Measurements from ENCODE around the gene MATK.

The MATK gene

DNA sequence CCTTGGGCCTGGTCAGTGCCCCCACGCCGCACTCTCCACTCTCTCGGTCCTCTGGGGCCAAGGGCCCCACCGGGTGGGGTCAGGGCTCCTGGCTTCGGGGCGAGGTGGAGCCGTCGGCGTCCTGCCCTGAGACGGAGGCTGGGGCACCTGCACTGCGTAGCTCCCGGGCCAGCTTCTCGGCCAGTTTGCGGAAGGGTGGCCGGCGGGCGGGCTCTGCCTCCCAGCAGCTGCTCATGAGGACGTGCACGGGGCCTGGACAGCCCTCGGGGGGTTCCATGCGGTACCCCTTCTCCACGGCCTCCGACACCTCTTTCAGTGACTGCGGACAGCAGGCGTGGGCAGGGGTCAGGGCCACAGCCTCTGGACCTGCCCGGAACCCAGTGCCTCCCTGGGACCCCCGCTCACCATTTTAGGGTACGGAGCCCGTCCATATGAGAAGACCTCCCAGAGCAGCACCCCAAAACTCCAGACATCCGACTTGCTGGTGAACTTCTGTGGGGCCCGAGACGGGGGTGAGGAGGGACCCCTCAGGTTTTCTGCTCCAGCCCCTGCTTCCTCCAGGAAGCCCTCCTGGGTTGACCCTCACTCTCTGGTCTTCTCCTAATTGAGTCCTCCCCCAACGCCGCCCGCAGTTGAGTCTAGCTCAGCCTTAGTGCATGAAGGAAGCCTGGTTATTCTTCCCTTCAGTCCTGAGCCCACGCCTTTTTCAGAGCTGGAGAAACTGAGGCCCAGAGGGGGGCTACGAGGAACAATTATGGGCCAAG is 7.9 kb downstream of the MATK start:
- Histone ChIP-seq H3K27ac (ENCODE audit: low read length) (no peak overlapping the region), H3K4me1 (ENCODE audit: control insufficient read depth, insufficient read depth, low read length) (no peaks in the 10 kb centered on the region), H3K9ac (ENCODE audit: low read length in 2 of 2) (no peak overlapping the region), H3K4me3 (ENCODE audit: low read length in 2 of 2) (no peak overlapping the region), H3K36me3 (ENCODE audit: control insufficient read depth in 2 of 2, insufficient read depth in 2 of 2, low read length in 2 of 2) (no peaks in the 10 kb centered on the region), H3K9me3 (ENCODE audit: control insufficient read depth in 2 of 2, low read length in 2 of 2) (peaks cover 11 to 17% of the 10 kb centered on the region in 2 donors), H3K27me3 (ENCODE audit: control insufficient read depth in 1 of 2, insufficient read depth in 2 of 2, low read length in 2 of 2) (peaks cover 3% of the 10 kb centered on the region in 2 donors)

DNA sequence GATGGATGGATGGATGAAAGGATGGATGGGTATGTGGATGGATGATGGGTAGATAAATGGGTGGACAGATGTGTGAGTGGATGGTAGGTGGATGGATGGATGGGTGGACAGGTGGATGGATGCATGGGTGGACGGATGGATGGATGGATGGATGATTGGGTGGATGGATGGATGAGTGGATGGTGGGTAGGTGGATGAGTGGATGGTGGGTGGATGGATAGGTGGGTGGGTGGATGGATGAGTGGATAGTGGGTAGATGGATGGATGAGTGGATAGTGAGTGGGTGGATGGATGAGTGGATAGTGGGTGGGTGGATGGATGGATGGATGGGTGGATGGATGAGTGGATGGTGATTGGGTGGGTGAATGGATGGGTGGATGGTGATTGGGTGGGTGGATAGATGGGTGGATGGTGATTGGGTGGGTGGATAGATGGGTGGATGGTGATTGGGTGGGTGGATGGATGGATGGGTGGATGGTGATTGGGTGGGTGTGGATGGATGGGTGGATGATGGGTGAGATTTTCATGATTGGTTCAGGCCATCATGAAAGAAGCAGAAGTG is 9.6 kb downstream of the MATK start:
- peaks cover 6% of the 10 kb centered on the region in 2 donors for H3K9me3 ChIP-seq (ENCODE audit: control insufficient read depth in 2 of 2, low read length in 2 of 2)
- H3K4me3 ChIP-seq (ENCODE audit: low read length in 2 of 2): no peak overlapping the region
- H3K4me1 ChIP-seq (ENCODE audit: control insufficient read depth, insufficient read depth, low read length): no peaks in the 10 kb centered on the region
- H3K27me3 ChIP-seq (ENCODE audit: control insufficient read depth in 1 of 2, insufficient read depth in 2 of 2, low read length in 2 of 2): peaks cover 0 to 3% of the 10 kb centered on the region in 2 donors
- H3K36me3 ChIP-seq (ENCODE audit: control insufficient read depth in 2 of 2, insufficient read depth in 2 of 2, low read length in 2 of 2): no peaks in the 10 kb centered on the region
- no peak overlapping the region for H3K27ac ChIP-seq (ENCODE audit: low read length)
- no peak overlapping the region for H3K9ac ChIP-seq (ENCODE audit: low read length in 2 of 2)

DNA sequence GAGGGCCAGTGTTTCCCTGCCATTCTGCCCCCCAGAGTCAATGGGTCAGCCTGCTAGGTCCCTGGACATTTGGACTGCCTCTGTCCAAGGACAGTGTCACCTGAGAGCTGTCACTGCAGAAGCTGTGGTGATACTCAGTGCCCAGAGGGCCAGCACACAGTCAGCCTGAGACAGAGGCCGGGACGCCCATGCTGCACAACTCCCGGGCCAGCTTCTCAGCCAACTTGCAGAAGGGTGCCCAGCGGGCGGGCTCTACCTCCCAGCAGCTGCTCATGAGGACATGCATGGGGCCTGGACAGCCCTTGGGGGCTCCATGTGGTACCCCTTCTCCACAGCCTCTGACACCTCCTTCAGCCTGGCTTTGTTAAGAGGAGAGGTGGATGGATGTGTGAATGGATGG is 10.3 kb downstream of the MATK start:
- peaks cover 0 to 3% of the 10 kb centered on the region in 2 donors for H3K27me3 ChIP-seq (ENCODE audit: control insufficient read depth in 1 of 2, insufficient read depth in 2 of 2, low read length in 2 of 2)
- H3K27ac ChIP-seq (ENCODE audit: low read length): no peak overlapping the region
- H3K4me3 ChIP-seq (ENCODE audit: low read length in 2 of 2): no peak overlapping the region
- H3K9me3 ChIP-seq (ENCODE audit: control insufficient read depth in 2 of 2, low read length in 2 of 2): peaks cover 0 to under 1% of the 10 kb centered on the region in 2 donors
- no peaks in the 10 kb centered on the region for H3K36me3 ChIP-seq (ENCODE audit: control insufficient read depth in 2 of 2, insufficient read depth in 2 of 2, low read length in 2 of 2)
- H3K4me1 ChIP-seq (ENCODE audit: control insufficient read depth, insufficient read depth, low read length): no peaks in the 10 kb centered on the region
- no peak overlapping the region for H3K9ac ChIP-seq (ENCODE audit: low read length in 2 of 2)

DNA sequence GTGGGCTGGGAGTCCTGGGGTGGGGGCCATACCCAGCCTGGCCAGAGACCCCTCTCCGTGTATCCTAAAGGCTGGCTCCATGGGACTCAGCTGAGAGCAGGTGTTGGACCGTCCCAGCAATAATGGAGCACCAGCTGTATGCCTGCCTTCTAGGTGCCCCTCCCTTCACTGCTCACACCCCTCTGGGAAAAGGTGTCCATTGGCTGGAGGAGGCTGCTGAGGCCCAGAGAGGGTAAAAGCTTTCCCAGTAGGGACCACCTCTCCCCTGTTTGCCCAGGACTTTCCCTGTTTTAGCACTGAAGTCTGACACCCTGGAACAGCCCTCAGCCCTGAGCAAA is 10.8 kb downstream of the MATK start:
- Histone ChIP-seq H3K9me3 (ENCODE audit: control insufficient read depth in 2 of 2, low read length in 2 of 2) (no peaks in the 10 kb centered on the region), H3K27me3 (ENCODE audit: control insufficient read depth in 1 of 2, insufficient read depth in 2 of 2, low read length in 2 of 2) (peaks cover 0 to 3% of the 10 kb centered on the region in 2 donors), H3K27ac (ENCODE audit: low read length) (no peak overlapping the region), H3K4me3 (ENCODE audit: low read length in 2 of 2) (no peak overlapping the region), H3K9ac (ENCODE audit: low read length in 2 of 2) (no peak overlapping the region), H3K36me3 (ENCODE audit: control insufficient read depth in 2 of 2, insufficient read depth in 2 of 2, low read length in 2 of 2) (no peaks in the 10 kb centered on the region), H3K4me1 (ENCODE audit: control insufficient read depth, insufficient read depth, low read length) (no peaks in the 10 kb centered on the region)

DNA sequence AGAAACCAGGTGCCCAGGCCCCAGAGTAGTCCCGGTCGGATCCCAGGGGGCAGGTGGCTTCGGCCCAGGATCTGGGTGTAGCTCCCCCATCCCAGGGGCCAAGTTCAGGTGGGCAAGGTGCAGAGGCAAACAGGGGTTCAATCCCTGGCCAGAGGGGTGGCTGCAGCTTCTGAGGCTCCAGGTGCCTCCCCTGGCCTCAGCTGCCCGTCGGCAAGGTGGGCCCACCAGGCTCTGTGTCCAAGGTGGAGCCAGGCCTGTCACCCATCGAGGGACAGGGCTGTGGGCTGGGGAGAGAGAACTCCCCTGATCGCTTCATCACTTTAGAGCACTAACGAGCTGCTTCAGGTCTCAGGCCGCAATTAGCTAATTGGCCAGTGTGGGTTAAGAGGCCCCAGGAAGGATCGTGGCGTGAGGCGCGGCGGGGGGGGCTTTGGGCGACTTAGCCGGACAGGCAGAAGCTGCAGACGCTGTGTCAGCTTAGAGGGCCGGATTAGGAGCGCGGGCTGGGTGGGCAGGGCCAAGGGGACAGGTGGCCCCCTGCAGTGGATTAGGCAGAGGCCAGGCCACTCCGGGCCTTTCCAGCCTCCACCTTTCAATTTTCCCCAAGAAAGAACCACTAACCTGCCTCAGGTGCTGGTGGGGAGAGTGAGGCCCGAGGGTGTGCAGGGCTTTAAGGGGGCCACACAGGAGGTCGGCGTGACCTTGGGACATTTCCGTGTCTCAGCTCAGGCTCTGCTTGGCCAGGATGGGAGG is 11.4 kb downstream of the MATK start:
- Histone ChIP-seq H3K36me3 (ENCODE audit: control insufficient read depth in 2 of 2, insufficient read depth in 2 of 2, low read length in 2 of 2) (no peaks in the 10 kb centered on the region), H3K27me3 (ENCODE audit: control insufficient read depth in 1 of 2, insufficient read depth in 2 of 2, low read length in 2 of 2) (peaks cover 0 to 3% of the 10 kb centered on the region in 2 donors), H3K9ac (ENCODE audit: low read length in 2 of 2) (no peak overlapping the region), H3K4me3 (ENCODE audit: low read length in 2 of 2) (no peak overlapping the region), H3K4me1 (ENCODE audit: control insufficient read depth, insufficient read depth, low read length) (no peaks in the 10 kb centered on the region), H3K27ac (ENCODE audit: low read length) (no peak overlapping the region), H3K9me3 (ENCODE audit: control insufficient read depth in 2 of 2, low read length in 2 of 2) (no peaks in the 10 kb centered on the region)

DNA sequence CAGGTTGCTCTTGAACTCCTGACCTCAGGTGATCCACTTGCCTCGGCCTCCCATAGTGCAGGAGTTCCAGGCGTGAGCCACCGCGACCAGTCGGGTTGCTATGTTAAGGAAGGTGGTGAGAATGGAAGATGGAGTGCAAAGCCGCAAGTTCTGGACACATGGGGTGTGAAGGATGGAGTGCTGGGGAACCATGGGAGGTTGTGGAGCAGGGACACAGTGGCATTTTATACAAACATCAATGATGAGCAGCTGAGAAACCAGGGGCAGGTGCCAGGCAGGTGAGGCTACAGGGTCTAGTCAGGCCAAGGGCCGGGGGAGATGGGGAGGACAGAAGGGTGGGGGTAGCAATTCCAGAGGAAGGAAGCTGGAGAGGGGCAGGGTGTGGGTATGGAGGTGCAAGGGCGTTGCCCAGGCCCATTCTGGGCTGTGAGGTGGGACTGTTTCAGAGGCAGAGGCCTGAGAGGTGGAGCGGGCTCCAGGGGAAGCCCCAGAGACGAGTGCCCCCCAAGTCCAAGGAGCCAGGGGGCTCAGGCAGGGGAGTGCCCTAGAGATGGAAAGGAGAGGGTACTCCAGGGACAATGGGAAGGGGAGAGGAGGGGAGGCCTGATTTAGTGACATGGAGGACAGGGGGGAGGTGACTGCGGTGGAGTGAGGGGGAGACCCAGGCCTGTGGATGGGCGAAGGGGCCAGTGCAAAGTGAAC is 12.2 kb downstream of the MATK start:
- Histone ChIP-seq H3K4me1 (ENCODE audit: control insufficient read depth, insufficient read depth, low read length) (no peaks in the 10 kb centered on the region), H3K27ac (ENCODE audit: low read length) (no peak overlapping the region), H3K4me3 (ENCODE audit: low read length in 2 of 2) (no peak overlapping the region), H3K9ac (ENCODE audit: low read length in 2 of 2) (no peak overlapping the region), H3K9me3 (ENCODE audit: control insufficient read depth in 2 of 2, low read length in 2 of 2) (no peaks in the 10 kb centered on the region), H3K27me3 (ENCODE audit: control insufficient read depth in 1 of 2, insufficient read depth in 2 of 2, low read length in 2 of 2) (peaks cover 0 to 3% of the 10 kb centered on the region in 2 donors), H3K36me3 (ENCODE audit: control insufficient read depth in 2 of 2, insufficient read depth in 2 of 2, low read length in 2 of 2) (peaks cover 0 to 2% of the 10 kb centered on the region in 2 donors)

DNA sequence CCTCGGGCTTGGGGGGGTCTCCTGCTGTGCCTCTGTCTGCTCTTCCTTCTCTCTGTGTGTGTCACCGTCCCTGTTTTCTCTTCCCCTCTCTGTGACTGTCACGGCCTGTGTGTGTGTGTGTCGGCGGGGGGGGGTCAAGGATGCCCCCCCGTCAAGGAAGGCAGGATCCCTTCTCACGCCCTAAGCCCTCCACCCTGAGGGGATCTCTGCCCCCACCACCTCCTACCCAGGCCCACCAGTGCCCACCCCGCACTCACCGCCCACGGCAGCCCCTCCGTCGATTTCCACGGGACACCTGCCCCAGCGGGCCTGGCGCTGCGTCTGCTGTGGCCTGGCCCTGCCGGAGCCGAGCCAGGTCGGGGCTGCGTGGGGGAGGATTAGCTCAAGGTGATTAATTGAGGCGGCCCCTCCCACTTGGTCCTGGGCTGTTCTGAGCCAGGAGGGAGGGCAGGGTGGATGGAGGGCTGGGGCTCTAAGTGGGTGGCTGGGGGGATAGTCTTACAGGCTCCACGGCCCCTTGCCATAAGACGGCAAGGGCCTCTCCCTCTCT is 14.2 kb downstream of the MATK start, which contains the start of gene RAX2:
Gene RAX2 (minus strand): TSS at position 323 of the 550 bp plus-strand sequence. CDS start 486 bp downstream, outside the sequence.
- no peak within 1 kb of the TSS for H3K4me3 ChIP-seq (ENCODE audit: low read length in 2 of 2)
- no peaks in the 10 kb centered on the region for H3K9me3 ChIP-seq (ENCODE audit: control insufficient read depth in 2 of 2, low read length in 2 of 2)
- H3K4me1 ChIP-seq (ENCODE audit: control insufficient read depth, insufficient read depth, low read length): no peaks in the 10 kb centered on the region

DNA sequence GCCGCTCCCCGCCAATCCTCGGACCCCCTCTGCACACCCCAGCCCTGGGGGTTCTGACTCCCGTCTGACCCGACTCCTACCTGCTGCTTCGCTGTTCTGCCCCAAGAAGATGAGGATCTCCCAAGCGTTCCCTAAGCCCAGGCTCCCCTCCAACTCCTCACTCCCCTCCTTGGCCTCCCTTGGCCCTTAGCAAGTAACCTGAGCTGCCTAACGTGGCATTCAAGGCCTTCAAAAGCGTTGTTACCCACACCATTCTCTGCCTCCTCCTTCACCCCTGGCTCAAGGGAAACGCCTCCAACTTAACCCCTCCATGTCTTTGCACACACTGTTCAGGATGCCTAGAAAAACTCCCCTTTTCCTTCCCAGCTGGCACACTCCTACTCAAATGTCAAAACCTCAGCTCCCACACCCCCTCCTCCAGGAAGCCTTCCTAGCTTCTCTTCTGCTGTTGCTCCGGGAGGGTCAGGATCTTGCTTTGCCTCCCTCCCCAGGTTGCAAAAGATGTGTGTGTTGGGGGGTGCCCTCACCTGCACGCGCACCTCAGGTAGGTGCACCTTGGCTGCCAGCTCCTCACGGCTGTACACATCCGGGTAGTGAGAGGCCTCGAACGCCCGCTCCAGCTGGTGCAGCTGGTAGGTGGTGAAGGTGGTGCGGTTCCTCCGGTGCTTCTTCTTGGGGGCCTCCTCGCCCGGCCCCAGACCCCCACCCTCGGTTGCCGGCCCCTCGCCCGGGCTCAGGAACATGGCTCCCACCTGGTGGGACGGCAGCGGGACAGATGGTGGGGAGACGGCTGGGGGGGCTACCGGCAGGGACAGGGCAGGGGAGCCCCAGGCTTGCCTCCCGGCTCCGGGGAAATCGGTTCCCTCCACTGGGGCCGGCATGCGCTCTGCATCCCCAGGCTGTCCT is 14.9 kb downstream of the MATK start:
- H3K4me3 ChIP-seq (ENCODE audit: low read length in 2 of 2): no peak overlapping the region
- H3K4me1 ChIP-seq (ENCODE audit: control insufficient read depth, insufficient read depth, low read length): no peaks in the 10 kb centered on the region
- H3K36me3 ChIP-seq (ENCODE audit: control insufficient read depth in 2 of 2, insufficient read depth in 2 of 2, low read length in 2 of 2): peaks cover 6 to 12% of the 10 kb centered on the region in 2 donors
- peaks cover 0 to 3% of the 10 kb centered on the region in 2 donors for H3K27me3 ChIP-seq (ENCODE audit: control insufficient read depth in 1 of 2, insufficient read depth in 2 of 2, low read length in 2 of 2)
- no peak overlapping the region for H3K9ac ChIP-seq (ENCODE audit: low read length in 2 of 2)
- H3K27ac ChIP-seq (ENCODE audit: low read length): no peak overlapping the region
- no peaks in the 10 kb centered on the region for H3K9me3 ChIP-seq (ENCODE audit: control insufficient read depth in 2 of 2, low read length in 2 of 2)

More for the DNA sequence above, 14.2 kb downstream of the MATK start, which contains the start of gene RAX2:
- Histone ChIP-seq H3K27ac (ENCODE audit: low read length) (no peak within 1 kb of the TSS), H3K27me3 (ENCODE audit: control insufficient read depth in 1 of 2, insufficient read depth in 2 of 2, low read length in 2 of 2) (peaks cover 0 to 3% of the 10 kb centered on the region in 2 donors), H3K9ac (ENCODE audit: low read length in 2 of 2) (no peak within 1 kb of the TSS), H3K36me3 (ENCODE audit: control insufficient read depth in 2 of 2, insufficient read depth in 2 of 2, low read length in 2 of 2) (peaks cover 2 to 7% of the 10 kb centered on the region in 2 donors)

DNA sequence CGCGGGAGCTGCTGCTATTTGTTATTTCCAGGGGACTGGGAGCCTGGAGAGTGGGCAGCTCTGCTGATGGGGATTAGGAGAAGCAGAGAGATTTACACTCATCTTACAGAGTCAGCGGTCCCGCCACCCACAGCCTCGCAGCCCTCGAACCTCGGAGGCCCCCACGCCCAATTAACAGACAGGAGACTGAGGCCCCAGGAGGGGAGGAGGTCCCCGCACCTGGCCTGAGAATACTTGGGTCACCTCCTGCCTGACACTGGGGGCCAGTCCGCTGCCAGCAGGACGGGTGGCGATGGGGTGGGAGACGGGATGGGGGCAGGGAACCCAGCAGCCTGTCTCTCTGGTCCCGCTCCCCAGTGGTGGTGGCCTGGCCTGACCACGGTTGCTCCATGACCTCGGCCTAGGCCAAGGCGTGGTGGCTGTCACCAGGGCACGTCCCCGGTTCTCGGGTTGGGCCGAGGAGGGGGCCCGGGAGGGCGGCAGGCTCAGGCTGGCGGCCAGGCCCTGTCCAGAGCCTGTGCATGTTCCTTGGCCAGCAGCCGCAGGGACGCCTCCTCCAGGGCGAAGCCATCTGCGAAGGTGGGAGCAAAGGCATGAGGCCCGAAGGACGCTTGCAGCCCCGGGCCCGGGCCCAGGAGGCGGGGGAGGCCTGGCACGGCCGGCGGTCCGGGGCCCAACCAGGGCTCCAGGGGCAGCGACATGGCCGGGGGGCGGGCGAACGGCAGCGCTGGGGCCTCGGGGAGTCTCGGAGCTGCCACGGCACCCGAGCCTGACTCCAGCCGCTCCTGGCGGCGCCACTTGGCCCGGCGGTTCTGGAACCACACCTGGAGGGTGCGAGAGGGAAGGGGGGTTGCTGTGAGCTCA is 15.8 kb downstream of the MATK start:
- Histone ChIP-seq H3K9me3 (ENCODE audit: control insufficient read depth in 2 of 2, low read length in 2 of 2) (no peaks in the 10 kb centered on the region), H3K4me3 (ENCODE audit: low read length in 2 of 2) (no peak overlapping the region), H3K9ac (ENCODE audit: low read length in 2 of 2) (no peak overlapping the region), H3K27ac (ENCODE audit: low read length) (no peak overlapping the region), H3K27me3 (ENCODE audit: control insufficient read depth in 1 of 2, insufficient read depth in 2 of 2, low read length in 2 of 2) (peaks cover 0 to 3% of the 10 kb centered on the region in 2 donors), H3K4me1 (ENCODE audit: control insufficient read depth, insufficient read depth, low read length) (no peaks in the 10 kb centered on the region), H3K36me3 (ENCODE audit: control insufficient read depth in 2 of 2, insufficient read depth in 2 of 2, low read length in 2 of 2) (peaks cover 7 to 12% of the 10 kb centered on the region in 2 donors)

All from stomach smooth muscle (tissue), 2 donors.